Activated CD4-positive, CD25-positive, alpha-beta regulatory T cell treated with anti-CD3 and anti-CD28 coated beads, Interleukin-2, amount 50 U/mL, for 24 hours (primary cell): Measurements from ENCODE around the gene TLR2.

ENCODE experiments used
- ATAC-seq, 2 donors: fragments of 150-1000 bp; cut with Tn5 transposase; one replicate each; pipeline ENCODE4 v1.10.0; 2021; ENCODE audit warnings: mild to moderate bottlenecking in 1 of 2, moderate library complexity in 1 of 2

The TLR2 gene

GRCh38 chr4:153733751-153734448 lies 49.8 kb downstream of the TLR2 start:
- no peak for ATAC-seq

GRCh38 chr4:153735906-153736461 lies 51.9 kb downstream of the TLR2 start:
- ATAC-seq, result no peak

GRCh38 chr4:153741541-153741940 lies 57.5 kb downstream of the TLR2 start:
- ATAC-seq, result no peak

- ATAC-seq, result no peak
Observed at GRCh38 chr4:153745651-153746050, 61.6 kb downstream of the TLR2 start.

- no peak for ATAC-seq
Observed at GRCh38 chr4:153747406-153747955, 63.4 kb downstream of the TLR2 start.

GRCh38 chr4:153748378-153748777 lies 64.3 kb downstream of the TLR2 start:
- no peak for ATAC-seq

- ATAC-seq, result peak; percentile 65 to 80
Observed at GRCh38 chr4:153750197-153750817, 66.2 kb downstream of the TLR2 start.

- ATAC-seq, result no peak
Observed at GRCh38 chr4:153755186-153755585, 71.1 kb downstream of the TLR2 start.
